Prostate gland (tissue), 2 donors: ENCODE data around the gene HMG20B. TPM values are rescaled to one million over a fixed set of nuclear protein-coding genes. Genes with fewer than 3 reads are reported as not detected.

Experiments
- DNase-seq: peaks from one replicate; pipeline ENCODE4 v3.0.0-alpha.2; 2019; ENCODE audit warnings: low spot score
- H3K27ac ChIP-seq, 2 donors: fragments of 200-600 bp; sonication (generic); 2 replicates each; pipeline ENCODE4 v1.5.1; 2017 to 2019
- H3K27me3 ChIP-seq: fragments of 200-600 bp; sonication (generic); replicated peaks from 2 replicates; pipeline ENCODE4 v1.5.1; 2019; ENCODE audit not compliant: insufficient read depth
- H3K36me3 ChIP-seq, 2 donors: fragments of 200-600 bp; sonication (generic); 1 replicate in 1 of 2; 2 replicates in 1 of 2; pipeline versions ENCODE4 v1.5.1 to v1.8.1; 2017 to 2019
- H3K4me1 ChIP-seq: fragments of 200-600 bp; sonication (generic); replicated peaks from 2 replicates; pipeline ENCODE4 v1.5.1; 2019
- H3K4me3 ChIP-seq, 2 donors: fragments of 200-600 bp; sonication (generic); 2 replicates each; pipeline ENCODE4 v1.5.1; 2017 to 2019
- H3K9me3 ChIP-seq: fragments of 200-600 bp; sonication (generic); 2 replicates; pipeline ENCODE4 v1.5.1; 2017
- POLR2A ChIP-seq: fragments of 450-650 bp; IDR thresholded peaks from one replicate; pipeline ENCODE4 v1.6.1; 2016; ENCODE audit warnings: antibody characterized with exemption, mild to moderate bottlenecking
- POLR2AphosphoS5 ChIP-seq: sonication (generic); formaldehyde crosslinking; IDR thresholded peaks from one replicate; pipeline ENCODE4 v1.6.1; 2017; ENCODE audit warnings: antibody characterized with exemption
- WGBS: methylation state at CpG from one replicate; pipeline ENCODE4 v1.1.5; 2018; 5-methylcytosine and 5-hydroxymethylcytosine counted together
- intact Hi-C: fragments of 100-400 bp; cut with DNase I; formaldehyde crosslinking; loops from one replicate; pipeline ENCODE4 v1.14.2; 2022
- total RNA-seq, 2 donors: library from RNA; depleted of rRNA; stranded (reverse); fragments of >200 nt; gene quantifications; one replicate each; pipeline ENCODE4 v1.1.0, GENCODE V29; 2016
- TF ChIP-seq, protein P1 (sequence below), 4 experiments: fragments of 200-600 bp in 2 of 4; fragments of 450-650 bp in 2 of 4; sonication (generic) in 2 of 4; IDR thresholded peaks; 1 replicate in 3 of 4; 2 replicates in 1 of 4; pipeline ENCODE4 v1.5.1; 2016 to 2019; ENCODE audit warnings: antibody characterized with exemption in 4 of 4, mild to moderate bottlenecking in 2 of 4, moderate library complexity in 2 of 4

Gene HMG20B
- 100 to 1,000 TPM; 184 to 369 TPM for total RNA-seq

DNA sequence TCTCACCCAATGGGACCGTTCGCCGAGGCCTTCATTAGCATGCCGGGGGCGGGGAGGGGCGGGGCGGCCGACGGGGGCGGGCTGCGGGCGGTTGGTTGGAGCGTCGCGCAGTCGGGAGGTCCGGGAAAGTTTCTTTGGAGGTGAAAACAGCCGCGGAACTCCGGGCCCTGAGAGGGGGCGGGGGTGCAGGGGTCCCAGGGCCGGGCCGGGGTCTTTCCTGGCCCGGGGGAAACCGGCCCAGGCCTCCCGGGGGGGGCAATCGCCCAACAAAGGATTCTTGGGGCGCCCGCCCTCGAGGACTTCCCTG is at the start of gene HMG20B:
Gene HMG20B, plus strand, starts transcription at position 90 of the 307 bp plus-strand sequence. CDS start 366 bp downstream, outside the sequence.
- Histone ChIP-seq H3K27ac (peak within 1 kb of the TSS; percentile 87 to 89), H3K4me1 (no peaks in the 10 kb centered on the region), H3K9me3 (no peaks in the 10 kb centered on the region), H3K27me3 (no peaks in the 10 kb centered on the region), H3K4me3 (peak within 1 kb of the TSS; percentile 97 to 99), H3K36me3 (no peaks in the 10 kb centered on the region)
- no peak for DNase-seq
- intact Hi-C loops, result loop anchor here (2.0 to 10.0 kb wide), 2 partner anchors 16 to 68 kb away; partner anchors contain the start of genes DOHH, FZR1 and MFSD12
- peak; percentile 37 for TF ChIP-seq POLR2A
- TF ChIP-seq, protein P1, sequence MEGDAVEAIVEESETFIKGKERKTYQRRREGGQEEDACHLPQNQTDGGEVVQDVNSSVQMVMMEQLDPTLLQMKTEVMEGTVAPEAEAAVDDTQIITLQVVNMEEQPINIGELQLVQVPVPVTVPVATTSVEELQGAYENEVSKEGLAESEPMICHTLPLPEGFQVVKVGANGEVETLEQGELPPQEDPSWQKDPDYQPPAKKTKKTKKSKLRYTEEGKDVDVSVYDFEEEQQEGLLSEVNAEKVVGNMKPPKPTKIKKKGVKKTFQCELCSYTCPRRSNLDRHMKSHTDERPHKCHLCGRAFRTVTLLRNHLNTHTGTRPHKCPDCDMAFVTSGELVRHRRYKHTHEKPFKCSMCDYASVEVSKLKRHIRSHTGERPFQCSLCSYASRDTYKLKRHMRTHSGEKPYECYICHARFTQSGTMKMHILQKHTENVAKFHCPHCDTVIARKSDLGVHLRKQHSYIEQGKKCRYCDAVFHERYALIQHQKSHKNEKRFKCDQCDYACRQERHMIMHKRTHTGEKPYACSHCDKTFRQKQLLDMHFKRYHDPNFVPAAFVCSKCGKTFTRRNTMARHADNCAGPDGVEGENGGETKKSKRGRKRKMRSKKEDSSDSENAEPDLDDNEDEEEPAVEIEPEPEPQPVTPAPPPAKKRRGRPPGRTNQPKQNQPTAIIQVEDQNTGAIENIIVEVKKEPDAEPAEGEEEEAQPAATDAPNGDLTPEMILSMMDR (IDR thresholded peaks at IDR 0.05), result no peak
- WGBS, result 0% methylated on average over 24 of the region's 30 CpGs

DNA sequence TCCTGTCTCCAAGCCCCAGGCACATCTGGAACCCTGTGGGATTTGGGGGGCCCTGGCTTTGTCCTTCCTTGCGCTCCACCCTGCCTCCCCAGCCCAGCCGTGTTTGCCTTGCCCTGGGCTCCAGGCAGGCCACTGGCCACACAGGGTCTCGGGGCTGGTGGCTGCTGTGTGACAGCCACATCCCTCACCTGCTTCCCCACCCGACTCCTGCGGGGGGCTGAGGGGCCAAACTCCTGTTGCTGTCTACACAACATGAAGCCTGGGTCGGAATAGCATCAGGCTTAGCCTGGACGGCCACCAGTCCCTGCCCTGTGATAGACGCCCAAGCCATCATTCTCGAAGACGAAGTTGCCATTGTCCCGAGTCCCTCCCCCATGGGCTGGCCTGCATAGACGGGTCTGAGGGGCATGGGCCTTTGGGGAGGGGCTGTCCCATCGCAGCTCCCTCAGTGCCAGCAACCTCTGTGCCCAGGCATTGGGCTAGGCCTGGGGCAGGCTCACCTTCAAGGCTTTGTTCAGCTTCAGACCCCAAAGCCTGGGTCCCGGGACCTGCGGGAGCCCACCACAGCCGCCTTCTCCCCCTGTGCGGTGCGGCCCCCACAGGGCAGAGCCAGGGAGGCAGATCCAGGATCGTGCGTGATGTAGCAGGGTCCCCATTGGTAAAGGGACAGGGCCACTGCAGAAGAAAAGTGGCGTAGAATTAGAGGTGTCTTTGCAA is 49.2 kb upstream of the HMG20B start:
- intact Hi-C loops, result no loop called here
- TF ChIP-seq, protein P1 (IDR thresholded peaks at IDR 0.05), result no peak
- TF ChIP-seq POLR2A (no peak), POLR2AphosphoS5 (no peak)
- no peaks in the 10 kb centered on the region for H3K4me1 ChIP-seq
- no peaks in the 10 kb centered on the region for H3K9me3 ChIP-seq
- no peak overlapping the region for H3K27ac ChIP-seq
- H3K36me3 ChIP-seq, result peaks cover 9 to 23% of the 10 kb centered on the region in 2 donors
- WGBS, result 83% methylated on average over 14 of the region's 21 CpGs
- no peak for DNase-seq
- H3K27me3 ChIP-seq, result no peaks in the 10 kb centered on the region
- H3K4me3 ChIP-seq, result no peak overlapping the region

DNA sequence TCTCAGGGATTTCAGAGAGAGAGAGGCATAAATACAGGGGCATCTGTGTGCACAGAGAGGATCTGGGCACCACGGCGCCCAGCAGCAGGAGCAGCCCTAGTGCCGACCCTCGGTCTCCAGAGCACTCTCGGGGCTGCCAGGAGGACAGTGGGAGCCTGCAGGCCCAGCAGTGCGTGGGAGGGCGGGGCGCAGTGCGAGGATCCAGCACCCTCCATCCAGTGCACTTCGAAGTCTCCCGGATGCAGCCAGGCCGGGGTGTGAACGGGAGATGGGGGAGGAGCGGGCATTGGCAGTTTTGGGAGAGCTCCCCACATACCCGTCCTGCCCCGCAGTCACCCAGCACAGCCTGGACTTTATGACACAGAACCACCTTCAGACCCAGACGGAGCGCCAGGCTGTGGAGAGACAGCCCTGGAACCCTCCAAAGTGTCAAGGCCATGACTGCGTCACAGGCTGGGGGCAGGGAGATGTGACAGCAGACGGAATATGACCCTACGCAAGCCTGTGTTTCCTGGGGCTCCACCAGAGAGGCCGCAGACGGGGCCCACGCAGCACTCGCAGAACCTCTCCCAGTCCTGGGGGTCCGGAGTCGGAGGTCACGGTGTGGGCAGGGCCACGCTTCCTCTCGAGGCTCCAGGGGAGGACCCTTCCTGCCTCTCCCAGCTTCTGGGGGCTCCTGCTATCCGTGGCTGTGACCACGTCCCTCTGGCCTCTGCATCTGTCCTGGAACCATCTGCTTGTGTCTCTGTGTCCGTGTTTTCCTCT is 48.5 kb upstream of the HMG20B start:
- WGBS, result 93% methylated on average over 33 of the region's 33 CpGs
- no peak for TF ChIP-seq POLR2AphosphoS5
- TF ChIP-seq, protein P1 (IDR thresholded peaks at IDR 0.05), result no peak
- TF ChIP-seq POLR2A, result no peak
- no peak overlapping the region for H3K27ac ChIP-seq
- H3K9me3 ChIP-seq, result no peaks in the 10 kb centered on the region
- H3K4me3 ChIP-seq, result no peak overlapping the region
- no peak for DNase-seq
- H3K4me1 ChIP-seq, result no peaks in the 10 kb centered on the region
- no peaks in the 10 kb centered on the region for H3K27me3 ChIP-seq
- intact Hi-C loops, result no loop called here
- peaks cover 9 to 23% of the 10 kb centered on the region in 2 donors for H3K36me3 ChIP-seq

DNA sequence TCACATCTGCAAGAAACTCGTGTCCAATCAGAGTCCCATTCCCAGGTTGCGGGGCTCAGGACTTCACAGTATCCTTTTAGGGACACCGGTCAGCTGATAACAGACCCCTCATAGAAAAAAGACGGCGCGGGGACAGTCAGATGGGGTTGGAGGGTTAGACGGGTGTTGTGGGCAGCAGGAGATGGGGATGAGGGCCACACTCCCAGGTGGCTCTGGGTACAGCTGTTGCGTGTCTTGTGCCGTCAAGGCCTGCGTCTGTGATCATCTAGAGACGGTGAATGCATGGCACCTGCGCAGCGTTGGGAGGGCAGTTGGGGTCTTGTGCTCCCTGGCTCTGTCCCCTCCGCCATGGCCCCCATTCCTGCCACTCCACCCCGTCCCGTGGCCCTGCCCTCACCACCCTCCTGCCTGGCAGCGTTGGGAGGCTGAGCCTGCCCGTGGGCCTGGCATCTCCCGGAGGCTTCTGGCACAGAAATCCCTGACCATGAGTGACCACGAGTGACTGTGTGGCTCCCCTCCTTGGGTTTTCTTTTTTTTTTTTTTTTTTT is 47.8 kb upstream of the HMG20B start:
- TF ChIP-seq, protein P1 (IDR thresholded peaks at IDR 0.05), result no peak
- TF ChIP-seq POLR2AphosphoS5 (no peak), POLR2A (no peak)
- WGBS, result 97% methylated on average over 19 of the region's 20 CpGs
- Histone ChIP-seq H3K27me3 (no peaks in the 10 kb centered on the region), H3K36me3 (peaks cover 9 to 23% of the 10 kb centered on the region in 2 donors), H3K27ac (no peak overlapping the region), H3K4me3 (no peak overlapping the region), H3K4me1 (no peaks in the 10 kb centered on the region), H3K9me3 (no peaks in the 10 kb centered on the region)
- intact Hi-C loops, result no loop called here
- DNase-seq, result no peak
